ENCODE data around the gene SNAI3.

Gene SNAI3

GRCh38 chr16:88650749-88651275 lies 35.5 kb downstream of the SNAI3 start, which contains the start of gene CYBA:
Gene CYBA (minus strand): TSS chr16:88651053. CDS start chr16:88651013, 40 bp downstream.
- DNase-seq (ENCODE audit: low spot score), result no peak

- DNase-seq (ENCODE audit: low spot score), result no peak
These were observed 36.2 kb downstream of the SNAI3 start for GRCh38 chr16:88649924-88650748.

- DNase-seq (ENCODE audit: low spot score), result no peak
These were observed 36.9 kb downstream of the SNAI3 start for GRCh38 chr16:88649195-88649923.

- DNase-seq (ENCODE audit: low spot score), result no peak
These were observed 38.9 kb downstream of the SNAI3 start for GRCh38 chr16:88647178-88648070.

- DNase-seq (ENCODE audit: low spot score), result no peak
These were observed 39.8 kb downstream of the SNAI3 start for GRCh38 chr16:88646345-88647034.

DNA sequence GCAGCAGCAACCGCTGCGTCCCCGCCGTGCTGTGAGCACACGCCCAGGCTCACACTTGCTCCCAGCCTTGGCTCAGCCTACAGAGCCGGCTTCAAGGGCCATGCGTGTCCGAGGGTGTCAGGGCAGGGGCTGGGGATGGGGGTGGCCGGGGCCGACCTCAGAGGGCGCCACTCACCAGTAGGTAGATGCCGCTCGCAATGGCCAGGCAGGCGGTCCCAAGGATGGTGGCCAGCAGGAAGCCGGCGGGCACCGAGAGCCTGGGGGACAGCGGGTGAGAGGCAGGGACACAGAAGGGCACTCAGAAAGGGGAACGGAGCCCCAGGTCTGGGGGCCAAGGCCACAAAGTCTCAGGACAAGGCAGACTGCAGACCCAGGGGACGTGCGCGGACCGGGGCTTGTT lies 40.4 kb downstream of the SNAI3 start:
- no peak for DNase-seq (ENCODE audit: low spot score)

DNA sequence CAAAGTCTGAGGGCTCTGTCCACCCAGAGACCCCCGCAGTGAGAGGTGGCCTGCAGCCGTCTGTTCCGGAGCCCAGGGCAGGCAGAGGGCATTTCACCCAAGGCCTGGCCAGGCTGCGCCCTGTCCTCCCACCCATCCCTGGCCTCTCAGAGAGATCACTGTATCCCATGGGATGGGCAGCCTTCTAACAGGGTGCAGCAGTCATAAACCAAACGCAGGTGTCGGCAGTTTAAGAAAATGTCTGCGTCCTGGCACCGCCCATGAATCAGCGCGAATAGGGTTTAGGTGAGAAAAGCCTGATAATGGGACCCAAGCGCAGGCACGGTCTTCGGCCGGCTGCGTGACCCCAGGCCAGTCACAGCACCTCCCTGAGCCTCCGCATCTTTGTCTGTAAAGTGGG lies 40.9 kb downstream of the SNAI3 start:
- DNase-seq (ENCODE audit: low spot score), result no peak

GRCh38 chr16:88643644-88643932 lies 42.7 kb downstream of the SNAI3 start:
- DNase-seq (ENCODE audit: low spot score), result no peak

DNA sequence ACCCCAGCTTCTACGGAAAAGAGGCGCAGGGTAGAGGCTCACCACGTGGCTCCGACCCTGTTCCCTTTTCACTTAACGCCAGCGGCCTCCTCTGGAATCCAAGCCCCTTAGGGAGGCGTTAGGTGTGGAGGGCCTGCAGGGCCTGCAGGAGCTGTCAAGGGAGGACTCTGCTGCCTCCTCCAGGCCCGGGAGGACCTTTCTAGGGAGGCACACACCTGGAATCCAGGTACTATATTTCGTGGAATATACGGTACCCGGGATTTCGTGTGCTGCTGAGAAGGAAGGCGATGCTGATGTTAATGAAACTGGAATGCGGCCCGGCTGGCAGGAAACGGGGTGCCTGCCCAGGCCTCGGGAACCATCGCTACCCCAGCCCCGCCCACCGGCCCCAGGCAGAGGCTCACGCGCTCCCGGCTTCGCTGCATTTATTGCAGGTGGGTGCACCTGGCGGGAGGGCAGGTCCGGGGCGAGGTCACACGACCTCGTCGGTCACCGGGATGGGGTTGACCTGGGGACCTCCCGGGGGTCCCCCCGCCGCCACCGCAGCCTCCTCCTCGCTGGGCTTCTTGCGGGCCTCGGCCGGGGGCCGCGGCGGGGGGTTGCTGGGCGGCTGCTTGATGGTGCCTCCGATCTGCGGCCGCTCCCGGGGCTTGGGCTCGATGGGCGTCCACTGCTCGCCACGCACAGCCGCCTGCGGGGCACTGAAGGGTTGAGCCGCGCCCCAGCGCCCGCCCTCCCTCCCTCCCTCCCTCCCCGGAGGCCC lies 43.2 kb downstream of the SNAI3 start:
- DNase-seq (ENCODE audit: low spot score), result no peak

GRCh38 chr16:88640498-88641247 lies 45.6 kb downstream of the SNAI3 start:
- DNase-seq (ENCODE audit: low spot score), result no peak

GRCh38 chr16:88640039-88640495 lies 46.2 kb downstream of the SNAI3 start:
- no peak for DNase-seq (ENCODE audit: low spot score)

DNA sequence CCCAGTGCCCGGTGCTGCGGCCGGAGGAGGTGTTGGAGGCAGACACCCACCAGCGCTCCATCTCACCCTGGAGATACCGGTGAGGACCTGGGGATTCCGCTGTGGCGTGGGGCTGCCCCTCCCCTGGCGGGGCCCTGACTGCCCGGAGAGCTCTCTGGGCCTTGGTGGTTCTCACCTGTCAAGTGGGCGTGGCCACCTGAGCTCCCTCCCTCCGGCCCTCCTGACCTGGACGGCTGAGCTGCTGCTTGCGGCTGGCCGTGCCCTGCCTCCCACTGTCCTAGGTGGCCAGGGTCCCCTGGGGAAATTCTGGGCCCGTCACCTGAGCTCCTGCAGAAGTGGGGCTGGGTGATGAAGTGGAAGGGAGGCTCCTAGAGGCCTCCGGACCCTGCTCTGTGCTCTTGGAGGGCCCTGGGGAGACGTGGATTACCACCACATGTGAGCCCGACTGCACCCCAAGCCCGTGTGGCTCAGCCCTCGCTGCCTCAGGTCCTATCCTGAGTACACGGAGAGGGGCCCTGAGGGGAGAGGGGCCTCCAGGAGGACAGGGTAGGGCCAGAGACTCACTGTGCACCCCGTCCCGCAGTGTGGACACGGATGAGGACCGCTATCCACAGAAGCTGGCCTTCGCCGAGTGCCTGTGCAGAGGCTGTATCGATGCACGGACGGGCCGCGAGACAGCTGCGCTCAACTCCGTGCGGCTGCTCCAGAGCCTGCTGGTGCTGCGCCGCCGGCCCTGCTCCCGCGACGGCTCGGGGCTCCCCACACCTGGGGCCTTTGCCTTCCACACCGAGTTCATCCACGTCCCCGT lies 46.9 kb downstream of the SNAI3 start:
- DNase-seq (ENCODE audit: low spot score), result no peak

GRCh38 chr16:88638323-88639230 lies 47.7 kb downstream of the SNAI3 start, which contains the start of gene IL17C:
Gene IL17C (plus strand): TSS chr16:88638572. CDS start chr16:88638642, 70 bp downstream.
- no peak for DNase-seq (ENCODE audit: low spot score)

DNA sequence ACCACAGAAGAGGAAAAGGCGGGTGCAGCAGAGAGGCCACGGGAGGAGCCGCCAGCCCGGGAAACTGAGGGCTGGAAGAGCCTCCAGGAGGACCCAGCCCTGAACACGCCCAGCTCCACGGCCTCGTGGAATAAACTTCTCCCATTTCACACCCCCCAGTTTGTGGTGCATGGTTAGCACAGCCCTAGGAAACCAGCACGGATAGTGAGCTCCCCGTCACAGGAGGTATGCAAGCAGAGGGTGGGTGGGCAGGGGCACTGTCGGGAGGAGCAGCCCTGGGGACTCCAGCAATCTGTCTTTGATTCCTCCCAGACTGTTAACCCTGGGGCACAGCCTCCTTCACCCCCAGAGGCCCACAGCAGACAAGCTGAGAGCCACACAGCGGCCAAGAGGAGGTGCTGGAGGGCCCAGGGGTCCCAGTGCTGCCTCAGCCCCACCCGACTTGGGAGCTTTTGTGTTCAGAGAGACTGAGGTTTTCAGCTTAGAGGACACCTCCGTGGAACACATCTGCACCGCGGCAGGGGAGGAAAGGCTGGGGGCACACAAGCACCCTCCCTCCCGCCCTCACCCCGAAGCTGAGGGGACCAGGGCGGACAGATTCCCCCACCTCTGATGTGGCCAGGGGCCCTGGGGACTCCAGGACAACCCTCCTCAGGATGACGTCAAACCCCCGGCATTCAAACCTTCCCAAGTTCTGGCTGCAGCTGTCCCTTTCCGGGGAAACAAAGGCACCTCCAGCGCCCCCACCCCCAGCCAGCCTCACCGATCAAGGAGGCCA lies 49.6 kb downstream of the SNAI3 start:
- DNase-seq (ENCODE audit: low spot score), result no peak

DNA sequence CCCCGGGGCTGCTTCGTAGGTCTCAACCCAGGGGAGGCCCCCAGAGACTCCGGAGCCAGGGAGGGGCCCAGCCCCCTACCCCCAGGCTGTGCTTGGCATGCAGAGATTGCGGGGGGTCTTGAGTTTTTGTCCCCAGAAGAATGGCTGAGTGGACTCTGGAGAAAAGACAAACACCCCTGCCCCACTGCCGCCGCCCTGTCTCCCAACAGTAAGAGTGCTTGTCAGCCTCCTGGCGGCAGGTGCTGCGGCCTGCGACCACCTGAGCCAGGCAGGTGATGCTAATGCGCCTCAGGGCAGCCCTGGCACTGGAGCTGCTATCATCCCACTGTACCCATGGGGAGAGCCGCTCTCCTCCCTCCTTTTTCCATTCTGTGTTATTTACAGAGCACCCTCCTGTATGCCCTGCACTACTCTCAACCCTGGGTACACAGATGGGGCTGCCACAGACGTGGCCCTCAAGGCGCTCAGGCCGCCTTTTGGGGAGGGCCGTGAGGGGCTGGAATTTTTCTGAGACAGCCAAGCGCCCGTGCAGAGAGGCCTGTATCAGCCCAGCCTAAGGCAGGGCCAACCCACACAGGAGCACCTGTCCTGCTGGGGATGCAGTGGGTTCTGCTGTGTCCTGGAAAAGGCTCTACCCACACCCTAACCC lies 50.5 kb downstream of the SNAI3 start:
- DNase-seq (ENCODE audit: low spot score), result no peak

GRCh38 chr16:88634994-88635670 lies 51.2 kb downstream of the SNAI3 start:
- DNase-seq (ENCODE audit: low spot score), result no peak

Data from hematopoietic multipotent progenitor cell treated with erythropoietin and hydrocortisone succinate and interleukin-3 and kit ligand, for 15 days (in vitro differentiated cells).